NCI-H510A (cell line): ENCODE measurements around the gene DPT.

Source experiments
- DNase-seq: peaks from one replicate; lab custom pipeline; 2025; lab: John Stamatoyannopoulos, UW

The DPT gene

GRCh38 chr1:168700575-168701268 lies 28.3 kb downstream of the DPT start:
- no peak for DNase-seq

GRCh38 chr1:168698453-168698852 lies 30.6 kb downstream of the DPT start:
- no peak for DNase-seq

GRCh38 chr1:168697356-168698126 lies 31.5 kb downstream of the DPT start:
- DNase-seq = no peak

GRCh38 chr1:168696125-168696760 lies 32.8 kb downstream of the DPT start:
- no peak for DNase-seq

DNA sequence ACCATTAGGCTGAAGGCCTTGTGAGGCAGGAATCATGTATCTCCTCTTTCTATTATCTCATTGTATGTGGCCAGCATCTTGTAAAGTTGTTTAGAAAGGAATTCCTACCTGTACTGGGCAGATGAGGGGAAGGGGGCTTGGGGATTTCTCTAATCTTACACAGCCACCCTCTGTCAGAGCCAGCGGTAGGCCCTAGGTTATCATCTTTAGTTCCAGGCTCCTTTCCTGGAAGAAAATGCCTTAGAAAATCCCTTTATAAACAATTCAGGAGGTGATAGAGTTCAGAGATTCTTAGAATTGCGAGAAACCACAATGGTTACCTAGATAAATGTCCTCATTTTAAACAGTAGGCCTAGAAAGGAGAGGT lies 35.2 kb downstream of the DPT start:
- no peak for DNase-seq

DNA sequence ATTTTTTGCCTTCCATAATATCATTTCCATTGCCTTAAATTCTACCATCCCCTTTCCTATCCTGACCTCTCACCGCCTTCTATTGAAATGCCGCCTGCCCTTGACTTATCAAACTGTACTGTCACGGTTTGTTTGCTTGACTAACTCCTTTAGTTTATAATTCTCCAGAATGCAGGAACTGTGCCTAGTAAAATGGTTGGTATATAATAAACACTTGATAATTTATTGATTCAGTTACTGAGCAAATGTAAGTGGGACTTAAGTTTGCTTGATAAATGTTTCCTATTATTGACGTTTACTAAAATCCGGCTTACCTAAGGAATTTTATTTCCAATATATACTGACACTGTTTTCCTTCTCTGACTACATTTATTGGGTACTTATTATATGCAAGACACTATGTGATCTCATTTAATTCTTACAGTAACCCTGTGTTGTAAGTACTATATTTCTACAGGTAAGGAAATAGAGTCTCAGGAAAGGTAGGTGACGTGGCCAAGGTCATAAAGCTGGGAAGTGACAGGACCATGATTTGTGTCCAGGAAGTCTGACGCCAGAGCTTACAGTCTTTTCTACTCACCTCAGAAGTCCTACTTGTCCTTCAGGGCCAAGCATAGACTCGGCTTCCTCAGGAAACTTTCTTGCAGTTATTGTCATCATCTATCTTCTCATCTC lies 35.7 kb downstream of the DPT start:
- no peak for DNase-seq

GRCh38 chr1:168692472-168692871 lies 36.5 kb downstream of the DPT start:
- no peak for DNase-seq

- no peak for DNase-seq
These were observed 37.5 kb downstream of the DPT start for GRCh38 chr1:168691541-168691940.

DNA sequence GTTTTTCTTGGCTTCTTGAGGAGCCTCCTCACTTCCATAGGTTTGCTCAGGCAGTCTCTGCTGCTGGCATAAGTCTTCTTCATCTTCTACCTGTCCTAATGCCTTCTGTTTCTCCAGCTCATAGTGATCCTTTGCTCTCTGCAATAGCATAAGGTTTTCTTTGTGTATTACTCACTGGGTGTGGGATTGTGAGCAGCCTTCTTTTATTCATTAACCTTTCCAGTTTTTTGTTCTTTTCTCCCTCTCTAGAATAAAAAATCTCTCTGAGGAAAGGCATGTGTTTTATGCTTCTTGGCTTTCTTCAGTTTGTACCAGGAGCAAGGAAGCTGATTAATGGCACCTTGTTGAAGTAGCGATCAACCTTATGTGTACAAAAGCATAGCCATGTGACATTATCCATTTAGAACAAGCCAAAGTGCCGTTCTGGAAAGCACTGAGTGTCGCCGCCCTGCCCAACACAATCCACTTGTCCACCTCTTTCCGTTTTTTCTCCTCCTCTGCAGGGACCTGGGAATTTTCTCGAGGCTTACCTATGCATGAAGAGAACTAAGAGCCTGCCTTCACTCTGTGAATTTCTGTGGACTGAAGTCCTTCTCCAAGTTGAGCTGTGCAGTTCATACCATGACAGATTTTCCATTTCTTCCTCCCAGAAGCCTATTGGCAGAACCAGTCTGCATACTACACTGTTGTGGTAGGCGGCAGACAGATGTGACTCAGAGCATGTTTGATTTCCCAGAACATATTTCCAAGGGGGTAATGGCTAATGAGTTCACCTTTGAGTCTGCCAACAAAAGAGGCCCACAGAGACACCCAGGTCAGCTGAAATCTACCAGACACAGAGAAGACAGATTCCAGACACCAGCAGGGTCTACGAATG lies 39.0 kb downstream of the DPT start:
- no peak for DNase-seq

DNA sequence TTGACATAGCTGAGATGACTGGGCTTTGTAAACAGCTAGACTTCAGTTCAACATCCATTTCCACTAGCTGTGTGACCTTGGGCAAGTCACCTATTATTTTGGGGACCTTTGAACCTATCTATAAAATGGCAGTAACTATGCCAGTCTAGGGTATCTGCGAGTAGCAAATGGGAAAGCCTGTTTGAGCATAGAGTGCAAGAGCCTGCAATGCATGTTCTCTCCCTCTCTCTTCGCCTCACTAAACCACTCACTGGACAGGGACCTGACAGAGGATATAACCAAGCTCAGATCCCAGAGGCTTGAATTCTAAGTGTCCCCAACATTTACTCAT lies 39.7 kb downstream of the DPT start:
- DNase-seq = no peak

DNA sequence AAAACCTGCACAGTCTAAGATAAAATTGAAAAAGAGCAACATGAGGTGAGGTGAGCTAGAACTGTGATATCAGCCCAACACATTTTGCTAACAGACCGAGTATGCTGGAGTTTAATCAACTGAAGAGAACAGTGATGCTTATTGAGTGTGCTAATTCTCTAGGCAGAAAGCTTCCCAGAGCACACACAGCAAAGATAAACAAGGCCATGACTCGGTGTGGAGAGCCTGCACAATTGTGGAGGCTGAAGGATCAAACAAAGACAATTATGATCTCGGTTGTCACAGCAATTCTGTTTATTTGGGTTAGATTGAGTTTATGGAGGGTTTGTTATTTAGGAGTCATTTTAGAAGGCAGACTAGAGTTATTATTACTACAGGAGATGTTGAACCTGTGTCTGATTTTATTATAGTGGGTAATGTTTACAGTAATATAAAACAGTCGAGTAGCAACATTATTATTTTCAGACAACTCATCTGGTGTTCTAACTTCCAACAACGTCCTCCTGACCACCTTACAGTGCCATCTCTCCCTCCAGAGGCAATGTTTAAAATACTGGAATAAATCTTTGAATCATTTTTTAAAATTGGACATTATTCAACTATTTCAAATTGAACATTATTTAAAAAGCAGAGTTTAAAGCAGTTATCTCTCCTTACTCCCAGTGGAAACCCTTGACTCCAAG lies 40.2 kb downstream of the DPT start:
- DNase-seq = peak; percentile 4

GRCh38 chr1:168687816-168688215 lies 41.2 kb downstream of the DPT start:
- no peak for DNase-seq

DNA sequence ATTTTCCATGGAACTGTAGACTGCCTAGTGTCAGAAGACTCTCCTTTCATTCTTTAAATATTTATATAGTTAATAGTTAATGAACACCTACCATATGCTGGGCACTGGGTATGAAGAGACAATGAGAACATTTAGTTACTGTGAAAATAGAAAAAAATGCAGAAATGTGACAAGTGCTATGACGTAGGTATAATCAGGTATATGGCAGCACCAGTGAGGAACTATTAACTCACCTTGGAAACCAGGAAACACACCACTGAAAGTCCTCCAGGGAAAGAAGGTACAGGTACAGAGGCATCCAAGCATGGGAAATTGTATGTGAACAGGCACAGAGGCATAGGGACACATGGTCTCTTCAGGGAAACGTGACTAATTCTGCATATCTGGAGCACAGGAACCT lies 42.3 kb downstream of the DPT start:
- no peak for DNase-seq

- no peak for DNase-seq
These were observed 45.1 kb downstream of the DPT start for GRCh38 chr1:168683871-168684270.

GRCh38 chr1:168676861-168677260 lies 52.1 kb downstream of the DPT start:
- DNase-seq = no peak

DNA sequence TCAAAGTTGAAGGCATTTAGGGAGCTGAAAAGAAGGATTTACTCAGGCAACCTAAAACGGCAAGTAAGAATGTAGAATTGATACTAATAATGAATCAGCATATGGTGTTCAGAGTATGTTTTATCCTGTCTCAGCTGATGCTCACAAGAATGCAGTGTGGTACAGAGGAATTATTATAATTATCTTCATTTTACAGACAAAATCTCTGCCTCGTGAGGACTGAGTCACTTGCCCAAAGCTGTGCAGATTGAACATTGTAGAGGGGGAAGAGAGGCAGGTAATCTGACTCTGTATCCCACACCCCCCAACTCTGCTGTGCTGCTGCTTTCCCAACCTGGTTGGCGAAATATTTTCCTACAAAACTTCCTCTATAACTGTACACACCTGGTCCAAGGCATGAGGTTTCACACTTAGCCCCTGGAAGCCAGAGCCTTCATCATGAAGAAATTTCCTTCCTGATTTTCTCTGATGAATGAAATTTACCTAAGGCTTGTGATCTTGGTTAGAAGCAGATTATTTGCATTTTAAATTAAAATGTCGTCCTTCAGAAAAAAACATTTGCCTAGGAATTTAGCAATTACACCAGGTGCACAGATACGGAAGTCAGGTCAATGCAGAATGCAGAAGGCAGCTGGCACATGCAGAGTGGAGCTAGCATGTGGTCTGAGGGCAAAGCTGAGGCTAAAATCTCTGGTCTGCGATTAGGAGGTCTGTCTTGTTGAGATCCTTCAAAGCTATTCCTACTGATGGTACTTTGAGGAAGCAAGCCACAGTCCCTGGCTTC lies 52.8 kb downstream of the DPT start:
- no peak for DNase-seq

GRCh38 chr1:168673974-168674683 lies 54.9 kb downstream of the DPT start:
- no peak for DNase-seq

DNA sequence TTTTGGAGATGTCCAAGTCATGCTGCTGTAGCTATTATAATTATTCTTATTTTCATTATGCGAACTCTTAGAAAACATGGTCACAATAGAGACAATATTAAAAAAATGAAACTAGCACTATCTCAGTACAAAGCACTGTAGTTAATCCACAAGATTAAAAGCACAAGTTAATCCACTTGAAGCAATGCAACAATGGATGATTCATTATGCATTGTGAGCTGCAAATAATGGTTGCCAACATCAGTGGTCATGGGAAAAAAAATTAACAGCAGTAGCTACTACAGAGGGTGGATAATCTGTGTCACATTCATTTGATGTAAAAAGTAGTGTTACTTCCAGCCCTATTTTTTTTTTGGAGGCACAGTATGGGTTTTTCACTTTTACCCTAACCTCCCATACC lies 56.7 kb downstream of the DPT start:
- DNase-seq = no peak

GRCh38 chr1:168671782-168672181 lies 57.2 kb downstream of the DPT start:
- DNase-seq = no peak

DNA sequence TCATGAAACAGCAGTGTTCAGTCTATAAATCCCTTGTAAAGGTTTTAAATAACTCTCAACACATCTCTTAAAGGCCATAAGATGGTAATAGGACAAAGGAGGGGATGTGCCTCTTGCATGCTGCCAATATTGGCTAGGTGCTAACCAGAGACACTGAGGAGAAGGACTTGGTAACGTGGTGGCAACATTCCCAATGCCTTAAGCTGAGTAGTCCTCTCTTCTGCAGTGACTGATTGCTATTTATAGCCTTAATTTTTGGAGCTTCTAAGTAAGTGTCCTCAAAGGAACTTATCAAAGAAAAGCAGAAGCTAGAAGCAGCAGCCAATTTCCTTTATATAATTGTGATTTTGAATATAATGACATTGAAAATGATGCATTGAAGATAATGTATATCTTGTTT lies 63.0 kb downstream of the DPT start:
- no peak for DNase-seq
